ENCODE measurements around the gene GNAL.

DNA sequence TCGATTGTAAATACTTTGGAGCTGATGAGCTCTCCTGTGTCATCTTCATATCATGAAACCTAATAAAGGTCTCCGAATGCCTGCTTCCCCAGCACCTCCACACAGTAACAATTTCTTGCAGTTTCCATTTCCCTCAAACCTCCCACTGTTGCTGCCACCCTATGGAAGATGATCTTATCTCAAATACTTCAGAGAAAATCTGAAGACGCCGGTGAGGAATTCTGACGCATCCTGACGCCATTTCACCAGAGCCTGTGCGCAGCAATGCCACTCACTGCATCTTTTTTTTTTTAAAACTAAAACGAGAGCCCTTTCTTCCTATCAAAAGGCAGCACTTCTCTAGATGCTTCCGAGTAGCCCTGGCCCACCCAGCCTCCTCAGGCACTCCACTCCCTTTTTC lies 31.9 kb upstream of the GNAL start:
- TF ChIP-seq CTCF (IDR thresholded peaks at IDR 0.05) (no peak), POLR2AphosphoS5 (IDR thresholded peaks at IDR 0.05) (no peak), POLR2A (IDR thresholded peaks at IDR 0.05) (no peak)
